Measurements from ENCODE around the gene MTA3.

Gene MTA3

DNA sequence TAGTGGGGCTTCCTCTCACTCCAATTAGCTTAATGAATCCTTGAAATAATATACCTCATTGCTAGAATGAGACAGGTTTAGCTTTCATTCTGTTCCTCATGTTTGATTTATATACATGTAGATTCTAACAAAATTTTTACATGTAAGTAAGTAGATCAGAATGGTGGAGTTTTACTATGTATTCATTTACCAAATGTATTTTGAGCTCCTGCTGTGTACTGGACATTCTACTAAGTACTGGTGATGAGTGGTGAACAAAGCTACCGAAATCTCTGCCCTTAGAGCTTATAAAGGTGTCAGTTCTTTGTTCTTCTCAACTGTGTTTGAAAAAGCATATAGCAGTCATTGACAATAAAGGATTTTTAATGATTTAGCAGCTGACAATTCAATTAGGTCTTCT lies 19.7 kb downstream of the MTA3 start:
- Mint-ChIP-seq H3K36me3 (ENCODE audit: low read depth) (peaks cover 75% of the 10 kb centered on the region), H3K9me3 (peaks cover 13% of the 10 kb centered on the region), H3K4me3 (no peak overlapping the region), H3K27me3 (ENCODE audit: low read depth, poor library complexity) (peaks cover 3% of the 10 kb centered on the region), H3K4me1 (no peaks in the 10 kb centered on the region), H3K27ac (no peak overlapping the region)
- TF ChIP-seq, protein P1, sequence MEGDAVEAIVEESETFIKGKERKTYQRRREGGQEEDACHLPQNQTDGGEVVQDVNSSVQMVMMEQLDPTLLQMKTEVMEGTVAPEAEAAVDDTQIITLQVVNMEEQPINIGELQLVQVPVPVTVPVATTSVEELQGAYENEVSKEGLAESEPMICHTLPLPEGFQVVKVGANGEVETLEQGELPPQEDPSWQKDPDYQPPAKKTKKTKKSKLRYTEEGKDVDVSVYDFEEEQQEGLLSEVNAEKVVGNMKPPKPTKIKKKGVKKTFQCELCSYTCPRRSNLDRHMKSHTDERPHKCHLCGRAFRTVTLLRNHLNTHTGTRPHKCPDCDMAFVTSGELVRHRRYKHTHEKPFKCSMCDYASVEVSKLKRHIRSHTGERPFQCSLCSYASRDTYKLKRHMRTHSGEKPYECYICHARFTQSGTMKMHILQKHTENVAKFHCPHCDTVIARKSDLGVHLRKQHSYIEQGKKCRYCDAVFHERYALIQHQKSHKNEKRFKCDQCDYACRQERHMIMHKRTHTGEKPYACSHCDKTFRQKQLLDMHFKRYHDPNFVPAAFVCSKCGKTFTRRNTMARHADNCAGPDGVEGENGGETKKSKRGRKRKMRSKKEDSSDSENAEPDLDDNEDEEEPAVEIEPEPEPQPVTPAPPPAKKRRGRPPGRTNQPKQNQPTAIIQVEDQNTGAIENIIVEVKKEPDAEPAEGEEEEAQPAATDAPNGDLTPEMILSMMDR (IDR thresholded peaks at IDR 0.05): no peak
- no peak for DNase-seq

DNA sequence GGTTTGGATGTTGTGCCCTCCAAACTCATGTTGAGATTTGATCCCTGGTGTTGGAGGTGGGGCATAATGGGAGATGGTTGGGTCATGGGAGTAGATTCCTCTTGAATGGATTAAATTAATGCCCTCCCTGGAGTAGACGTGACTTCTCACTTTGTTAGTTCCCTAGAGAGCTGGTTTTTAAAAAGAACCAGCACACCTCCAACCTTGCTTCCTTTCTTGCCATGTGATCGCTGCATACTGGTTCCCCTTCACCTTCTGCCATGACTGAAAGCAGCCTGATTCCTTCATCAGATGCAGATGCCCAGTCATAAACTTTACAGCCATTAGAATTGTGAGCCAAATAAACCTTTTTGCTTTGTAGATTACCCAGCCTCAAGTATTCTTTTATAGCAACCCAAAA lies 21.7 kb downstream of the MTA3 start:
- TF ChIP-seq, protein P1 (IDR thresholded peaks at IDR 0.05): no peak
- no peaks in the 10 kb centered on the region for H3K4me1 Mint-ChIP-seq
- peaks cover 13% of the 10 kb centered on the region for H3K9me3 Mint-ChIP-seq
- DNase-seq: no peak
- H3K27me3 Mint-ChIP-seq (ENCODE audit: low read depth, poor library complexity): peaks cover 3% of the 10 kb centered on the region
- no peak overlapping the region for H3K4me3 Mint-ChIP-seq
- peaks cover 69% of the 10 kb centered on the region for H3K36me3 Mint-ChIP-seq (ENCODE audit: low read depth)
- H3K27ac Mint-ChIP-seq: peak overlapping the region; percentile 81

DNA sequence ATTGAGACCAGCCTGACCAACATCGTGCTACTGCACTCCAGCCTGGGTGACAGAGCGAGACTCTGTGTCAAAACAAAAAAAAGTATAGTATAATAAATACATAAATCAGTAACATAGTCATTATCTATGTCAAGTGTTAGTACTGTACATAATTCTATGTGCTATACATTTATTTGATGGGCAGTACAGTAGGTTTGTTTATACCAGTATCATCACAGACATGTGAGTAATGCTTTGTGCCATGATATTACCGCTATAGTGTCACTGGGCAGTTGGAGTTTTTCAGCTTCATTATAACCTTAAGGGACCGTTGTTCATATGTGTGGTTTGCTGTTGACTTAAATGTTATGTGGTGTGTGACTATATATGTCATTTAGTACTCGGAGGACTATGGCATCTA lies 24.9 kb downstream of the MTA3 start:
- no peak for DNase-seq
- TF ChIP-seq, protein P1 (IDR thresholded peaks at IDR 0.05): no peak
- Mint-ChIP-seq H3K4me3 (no peak overlapping the region), H3K4me1 (no peaks in the 10 kb centered on the region), H3K27ac (no peak overlapping the region), H3K36me3 (ENCODE audit: low read depth) (peaks cover 58% of the 10 kb centered on the region), H3K27me3 (ENCODE audit: low read depth, poor library complexity) (peaks cover 3% of the 10 kb centered on the region), H3K9me3 (peaks cover 5% of the 10 kb centered on the region)

DNA sequence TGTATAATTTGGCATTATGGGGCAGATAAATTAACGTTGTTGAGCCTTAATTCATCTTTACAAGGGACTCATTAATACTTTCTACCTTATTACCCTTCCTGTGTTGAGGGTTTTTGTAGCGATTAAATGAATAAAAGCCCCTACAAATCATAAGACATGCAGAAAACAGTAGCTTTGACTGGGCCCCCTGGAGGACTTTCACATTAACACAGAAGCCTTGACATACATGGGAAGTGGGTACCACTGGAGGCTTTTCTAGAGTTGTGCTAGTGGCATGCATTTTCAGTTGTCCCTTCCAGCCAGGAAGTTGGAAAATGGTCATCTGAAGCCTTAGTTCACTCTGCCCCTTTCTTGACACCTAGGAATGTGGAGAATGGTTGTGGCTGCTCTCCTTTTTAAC lies 30.2 kb downstream of the MTA3 start:
- Mint-ChIP-seq H3K27me3 (ENCODE audit: low read depth, poor library complexity) (peaks cover 3% of the 10 kb centered on the region), H3K9me3 (peaks cover 13% of the 10 kb centered on the region), H3K27ac (peak overlapping the region; percentile 51), H3K36me3 (ENCODE audit: low read depth) (peaks cover 64% of the 10 kb centered on the region), H3K4me1 (peaks cover 18% of the 10 kb centered on the region), H3K4me3 (no peak overlapping the region)
- TF ChIP-seq, protein P1 (IDR thresholded peaks at IDR 0.05): no peak
- DNase-seq: no peak

DNA sequence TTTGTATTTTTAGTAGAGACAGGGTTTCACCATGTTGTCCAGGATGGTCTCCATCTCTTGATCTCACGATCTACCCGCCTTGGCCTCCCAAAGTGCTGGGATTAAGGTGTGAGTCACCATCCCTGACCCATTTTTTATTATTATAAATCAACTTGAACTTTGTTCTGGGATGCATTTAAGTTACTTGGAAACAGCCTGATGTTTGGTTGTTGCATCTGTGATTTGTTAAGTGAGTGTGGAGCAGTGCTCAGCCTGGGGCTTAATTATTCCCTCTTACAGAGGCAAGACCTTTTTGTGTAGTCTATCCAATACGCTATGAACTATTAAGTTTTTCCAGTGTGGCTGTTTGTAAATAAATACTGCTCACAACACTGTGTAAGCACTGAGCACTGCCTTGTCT lies 32.6 kb downstream of the MTA3 start:
- peaks cover 58% of the 10 kb centered on the region for H3K36me3 Mint-ChIP-seq (ENCODE audit: low read depth)
- peak overlapping the region; percentile 69 for H3K27ac Mint-ChIP-seq
- DNase-seq: no peak
- H3K9me3 Mint-ChIP-seq: peaks cover 21% of the 10 kb centered on the region
- no peak overlapping the region for H3K4me3 Mint-ChIP-seq
- TF ChIP-seq, protein P1 (IDR thresholded peaks at IDR 0.05): no peak
- peaks cover 18% of the 10 kb centered on the region for H3K4me1 Mint-ChIP-seq
- peaks cover 3% of the 10 kb centered on the region for H3K27me3 Mint-ChIP-seq (ENCODE audit: low read depth, poor library complexity)

DNA sequence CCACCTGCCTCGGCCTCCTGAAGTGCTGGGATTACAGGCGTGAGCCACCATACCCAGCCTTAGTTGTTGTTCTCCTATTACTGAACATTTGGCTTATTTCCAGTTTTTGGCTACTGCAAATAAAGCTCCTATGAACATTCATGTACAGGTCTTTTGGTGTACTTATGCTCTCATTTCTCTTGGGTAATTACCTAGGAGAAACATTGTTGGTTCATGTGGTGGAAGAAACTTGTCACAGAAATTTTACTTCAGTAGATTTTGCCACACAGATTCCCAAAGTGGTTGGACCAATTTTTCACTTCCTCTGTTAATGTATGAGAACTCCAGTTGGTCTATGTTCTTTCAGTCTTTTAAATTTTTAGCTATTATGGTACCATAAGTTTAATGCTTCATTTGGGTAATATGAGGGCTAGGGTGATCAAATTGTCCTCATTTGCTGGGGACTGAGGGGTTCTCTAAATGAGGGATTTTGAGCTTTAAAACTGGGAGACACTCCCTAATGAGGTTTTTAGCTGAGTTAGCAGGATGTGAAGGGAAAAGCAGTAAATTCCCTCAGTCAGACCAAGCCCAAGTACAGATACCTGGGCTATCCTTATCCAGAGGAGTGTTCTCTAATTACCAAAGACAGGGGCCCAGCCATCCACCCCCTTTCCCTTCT lies 33.9 kb downstream of the MTA3 start:
- H3K4me1 Mint-ChIP-seq: peaks cover 18% of the 10 kb centered on the region
- peaks cover 64% of the 10 kb centered on the region for H3K36me3 Mint-ChIP-seq (ENCODE audit: low read depth)
- peaks cover 27% of the 10 kb centered on the region for H3K9me3 Mint-ChIP-seq
- H3K27ac Mint-ChIP-seq: peak overlapping the region; percentile 94
- peaks cover 6% of the 10 kb centered on the region for H3K27me3 Mint-ChIP-seq (ENCODE audit: low read depth, poor library complexity)
- no peak overlapping the region for H3K4me3 Mint-ChIP-seq
- DNase-seq: no peak
- TF ChIP-seq, protein P1 (IDR thresholded peaks at IDR 0.05): no peak

Measured in nephron progenitor cell (in vitro differentiated cells).